ENCODE data around the gene NRAP.

- TF ChIP-seq POLR2A (IDR thresholded peaks at IDR 0.05) (no peak), CTCF (IDR thresholded peaks at IDR 0.05) (no peak)
Measured at GRCh38 chr10:113639966-113640365, 23.9 kb downstream of the NRAP start.
